Measurements from ENCODE around the gene SAT2. TPM values are rescaled to one million over a fixed set of nuclear protein-coding genes. Genes with fewer than 3 reads are reported as not detected.

SAT2 gene
- total and polyA plus RNA-seq, 10 of the 15 experiments (the other 5 are each of a cell fraction or from before 2014, with no cell fraction given), result 14.6 to 44.0 (median 27.9) TPM

GRCh38 chr17:7591596-7591995, 36.0 kb downstream of the SAT2 start:
- no peaks in the 10 kb centered on the region for H3K27me3 ChIP-seq (replicated peaks in 1 of 2; ENCODE audit: control insufficient read depth in 2 of 2, insufficient read depth in 2 of 2, low read length in 1 of 2)
- TF ChIP-seq POLR2A (IDR thresholded peaks at IDR 0.05; ENCODE audit: low read depth, low read length) (peak; percentile 38; the same call in 1 of the 2 replicates), CUX1 (IDR thresholded peaks at IDR 0.05; ENCODE audit: insufficient replicate concordance, low read depth, low read length) (no peak), IKZF1 (conservative IDR thresholded peaks at IDR 0.05) (no peak), ZBTB33 (IDR thresholded peaks at IDR 0.05) (no peak)
- ATAC-seq (no peak), FAIRE-seq (no peak), DNase-seq (ENCODE audit: low read depth, low spot score) (no peak)
- in situ Hi-C loops (cut with MboI) (no loop called here), intact Hi-C loops (cut with micrococcal nuclease; ENCODE audit: unreplicated experiment) (no loop called here)
- CTCF ChIA-PET, result interaction anchor here (0.7 to 2.4 kb wide), 2 partner anchors 76 to 96 kb away, joined by 3 to 5 read pairs; partner anchors contain the start of genes TP53 and WRAP53
- peaks cover under 1% of the 10 kb centered on the region; the same call in 1 of the 2 replicates for H3K4me1 ChIP-seq (ENCODE audit: control insufficient read depth, insufficient read depth, low read length)
- no peaks in the 10 kb centered on the region for H3K79me2 ChIP-seq (ENCODE audit: control insufficient read depth, insufficient read depth, low read length)
- RAD21 ChIA-PET (ENCODE audit: unreplicated experiment), result no interaction called here
- TSS peak; percentile 75 for BruUV-seq (replicated peaks)
- POLR2A ChIA-PET, result no interaction called here
- 71% methylated on average over 5 of the region's 5 CpGs for WGBS (ENCODE audit: insufficient coverage, insufficient replicate concordance, low lambda C conversion rate, missing lambda C conversion rate)
- H3K9me3 ChIP-seq (replicated peaks; ENCODE audit: control insufficient read depth, insufficient read depth, low read length), result no peaks in the 10 kb centered on the region
- no peak overlapping the region for H3K9ac ChIP-seq (ENCODE audit: control insufficient read depth, insufficient read depth, low read length)
- H3K4me2 ChIP-seq (ENCODE audit: control insufficient read depth, insufficient read depth), result no peak overlapping the region
- no peaks in the 10 kb centered on the region; the same call in 1 of the 2 replicates for H4K20me1 ChIP-seq (ENCODE audit: control insufficient read depth, insufficient read depth)
- SMC1A ChIA-PET (ENCODE audit: uncharacterized antibody, unreplicated experiment), result interaction anchor here (1.2 kb wide), 1 partner anchor 39 kb away, joined by 3 read pairs; no protein-coding TSS in a partner anchor
- no peak overlapping the region for H2AFZ ChIP-seq (ENCODE audit: control insufficient read depth, low read depth, low read length)
- no peak overlapping the region for H3K4me3 ChIP-seq
- peaks cover 25 to 28% of the 10 kb centered on the region in 2 experiments for H3K36me3 ChIP-seq (ENCODE audit: control insufficient read depth in 2 of 2, insufficient read depth in 2 of 2, low read length in 1 of 2)
- H3K27ac ChIP-seq (ENCODE audit: control insufficient read depth, insufficient read depth), result no peak overlapping the region

Measured in GM12878 (cell line).